HG02678 (cell line): ENCODE results near the gene IMPA2.
"Not testable (repeated sequence)": the region's sequence is repeated elsewhere in the genome, so short reads cannot be mapped to it uniquely, and the experiment has no call there.

Experiments used
- ATAC-seq: cut with Tn5 transposase; IDR thresholded peaks from one replicate; pipeline ENCODE4 v1.9.1; 2021; ENCODE audit warnings: mild to moderate bottlenecking, moderate library complexity; ENCODE audit not compliant: unreplicated experiment

IMPA2 gene

DNA sequence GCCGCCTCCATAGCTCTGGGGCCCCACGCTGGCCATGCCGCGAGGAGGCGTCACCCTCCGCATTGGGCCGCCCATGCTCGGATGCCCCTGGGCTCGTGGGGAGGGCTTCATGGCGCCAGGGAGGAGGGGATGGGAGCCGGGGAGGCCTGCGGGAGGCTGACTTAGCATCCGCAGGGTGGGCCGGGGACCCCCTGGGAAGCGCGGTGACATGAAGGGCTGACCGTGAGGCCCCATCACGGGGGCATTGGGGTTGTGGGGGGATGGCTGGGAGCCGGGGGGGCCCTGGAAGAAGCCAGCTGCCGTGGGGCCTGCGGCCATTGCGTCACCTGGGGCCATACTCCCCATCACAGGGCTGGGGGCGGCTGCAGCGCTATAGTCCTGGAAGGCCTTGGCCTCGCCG lies 86.4 kb downstream of the IMPA2 start:
- ATAC-seq: no peak

DNA sequence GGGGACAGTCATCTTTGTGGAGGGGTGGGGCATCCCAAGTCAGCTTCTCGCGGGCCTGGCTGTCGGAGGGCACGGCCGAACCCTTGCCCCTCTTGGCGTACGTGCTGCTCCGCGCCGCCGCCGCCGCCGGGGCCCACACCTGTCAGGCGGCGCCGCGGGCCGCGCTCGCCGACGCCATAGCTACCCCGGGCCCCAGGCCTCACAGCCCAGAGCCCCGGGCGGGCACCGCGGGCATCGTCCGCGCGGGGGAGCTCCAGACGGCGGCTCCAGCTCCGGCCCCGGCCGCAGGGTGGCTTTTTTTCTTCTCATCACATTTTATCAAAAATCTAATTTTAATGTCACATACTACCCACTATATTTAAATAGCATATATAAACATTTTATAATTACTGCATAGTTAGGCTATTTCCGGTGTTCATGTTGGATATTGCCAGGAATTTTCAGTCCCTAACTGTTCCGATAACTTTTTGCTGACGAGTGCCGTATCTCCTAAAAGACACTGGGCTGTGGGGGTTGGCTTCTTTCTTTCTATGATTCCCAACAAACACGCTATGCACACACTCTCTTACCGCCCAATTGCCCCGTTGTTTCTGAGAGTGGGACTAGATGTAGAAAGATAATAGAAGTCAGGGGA lies 87.1 kb downstream of the IMPA2 start:
- ATAC-seq: not testable (repeated sequence)

DNA sequence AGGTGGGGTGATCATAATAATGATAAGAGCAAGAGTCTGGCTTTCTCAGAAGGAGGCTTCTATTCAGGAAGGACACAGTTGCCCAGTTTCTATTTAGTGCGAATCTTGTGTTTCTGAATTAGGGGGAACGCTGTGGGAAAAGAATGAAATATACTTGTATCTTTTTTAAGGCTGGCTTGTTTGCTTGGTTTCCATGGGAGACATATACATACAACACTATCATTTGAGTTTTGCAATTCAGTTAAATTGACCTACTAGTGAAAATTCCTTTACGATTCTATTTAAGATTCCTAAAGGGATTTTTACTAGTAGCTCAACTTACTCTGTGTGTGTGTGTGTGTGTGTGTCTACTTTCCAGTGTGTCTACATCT lies 87.6 kb downstream of the IMPA2 start:
- ATAC-seq: no peak

DNA sequence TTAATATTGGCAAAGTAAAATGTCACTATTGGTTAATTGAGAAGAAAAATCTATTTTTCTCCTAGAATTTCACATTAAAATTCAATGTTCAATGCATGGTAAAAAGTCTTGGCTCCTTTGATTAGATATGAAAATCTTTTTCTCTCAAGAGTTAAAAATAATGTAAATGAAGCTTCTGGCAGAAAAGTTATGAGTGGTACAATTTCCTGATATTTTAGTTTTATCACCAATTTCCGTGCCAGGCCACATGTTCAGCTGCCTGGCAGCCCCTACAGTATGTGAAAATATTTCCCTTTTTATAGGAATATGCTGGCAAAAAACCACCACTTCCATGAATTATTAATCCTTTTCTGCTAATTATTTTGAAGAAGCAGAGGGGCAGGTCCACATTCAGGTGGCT lies 89.8 kb downstream of the IMPA2 start:
- ATAC-seq: not testable (repeated sequence)

DNA sequence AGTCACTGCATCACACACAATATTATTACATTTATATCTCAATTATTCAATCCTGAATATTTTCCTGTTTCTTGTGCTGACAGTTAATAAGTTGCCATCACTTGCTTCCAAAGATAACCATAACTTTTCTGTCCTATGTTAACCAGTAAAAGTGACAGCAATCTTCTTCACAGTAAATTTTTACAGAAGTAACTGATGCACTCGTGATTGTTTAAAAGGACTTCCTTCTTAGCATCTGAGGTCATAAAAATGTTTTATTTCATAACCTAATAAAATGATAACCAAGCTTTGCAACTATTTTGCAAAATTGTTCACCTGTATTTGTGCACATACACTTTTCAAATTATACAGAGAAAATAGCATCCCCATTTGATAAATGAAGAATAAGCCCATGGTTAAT lies 91.7 kb downstream of the IMPA2 start:
- no peak for ATAC-seq

DNA sequence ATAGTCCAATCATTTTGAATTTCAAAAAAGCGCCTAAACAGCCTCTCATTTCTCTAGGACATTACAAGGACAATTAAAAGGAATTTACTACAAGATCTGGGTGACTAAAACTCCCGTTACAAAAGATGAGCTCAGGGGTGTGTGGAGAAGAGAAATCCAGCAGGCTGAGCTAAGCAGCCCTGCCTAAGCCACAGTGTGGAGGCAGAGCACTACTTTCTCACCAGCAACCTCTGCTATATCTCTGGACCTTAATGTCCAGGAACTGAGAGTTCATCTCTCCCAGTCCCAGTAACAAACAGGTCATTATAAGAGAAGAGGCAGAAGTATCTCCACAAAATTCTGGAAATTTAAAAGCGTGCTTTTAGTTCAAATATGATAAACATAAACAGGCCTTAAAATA lies 93.4 kb downstream of the IMPA2 start:
- ATAC-seq: no peak

DNA sequence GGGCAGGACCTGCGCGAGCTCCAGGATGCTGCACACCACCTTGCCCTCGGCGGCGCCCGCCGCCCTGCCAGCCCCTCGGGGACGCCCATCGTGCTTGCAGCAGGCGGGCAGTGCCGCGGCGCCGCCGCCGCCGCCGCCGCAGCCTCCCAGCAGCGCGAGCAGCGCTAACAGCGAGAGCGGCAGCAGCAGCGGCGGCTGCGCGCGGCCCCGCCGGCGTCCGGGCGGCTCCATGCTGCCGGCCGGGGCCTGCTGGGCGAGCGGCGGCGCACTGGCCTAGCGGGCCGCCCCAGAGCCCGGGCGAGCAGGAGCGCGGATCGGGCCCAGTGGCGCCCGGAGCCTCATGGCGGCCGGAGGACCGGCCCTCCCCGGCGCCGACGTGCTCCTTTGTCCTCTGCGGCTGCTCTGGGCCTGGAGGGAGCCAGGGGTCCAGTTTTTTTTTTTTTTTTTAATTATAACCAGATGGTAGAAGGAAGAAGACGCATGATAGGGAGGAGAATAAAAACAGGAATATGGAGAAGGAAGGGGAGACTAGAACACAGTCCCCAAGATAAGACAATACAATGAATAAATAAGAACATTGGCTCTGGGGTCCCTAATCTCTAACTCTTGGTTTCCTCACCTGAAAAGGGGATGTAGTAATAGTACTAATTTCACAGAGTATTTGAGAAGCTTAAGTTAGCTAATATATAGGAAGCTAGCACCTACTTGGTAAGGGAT lies 95.3 kb downstream of the IMPA2 start:
- no peak for ATAC-seq

DNA sequence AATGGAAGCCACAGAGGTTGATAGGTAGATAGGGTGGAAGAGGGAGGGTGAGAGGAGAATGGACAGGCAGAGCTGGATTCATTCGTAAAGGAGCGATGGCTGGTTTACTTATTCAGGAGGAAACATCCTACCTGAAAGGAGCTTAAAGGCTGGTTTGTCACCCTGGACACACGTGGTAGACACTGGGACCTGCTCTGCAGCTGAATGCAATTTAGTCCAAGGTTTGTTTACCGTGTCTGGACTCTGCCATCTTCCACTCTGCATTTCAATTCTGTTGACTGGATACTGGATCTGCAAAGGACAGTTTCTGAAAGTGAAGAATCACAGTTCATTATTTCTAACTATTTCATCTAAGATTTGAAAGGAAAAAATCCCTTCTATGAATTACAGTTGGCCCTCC lies 96.7 kb downstream of the IMPA2 start:
- not testable (repeated sequence) for ATAC-seq

DNA sequence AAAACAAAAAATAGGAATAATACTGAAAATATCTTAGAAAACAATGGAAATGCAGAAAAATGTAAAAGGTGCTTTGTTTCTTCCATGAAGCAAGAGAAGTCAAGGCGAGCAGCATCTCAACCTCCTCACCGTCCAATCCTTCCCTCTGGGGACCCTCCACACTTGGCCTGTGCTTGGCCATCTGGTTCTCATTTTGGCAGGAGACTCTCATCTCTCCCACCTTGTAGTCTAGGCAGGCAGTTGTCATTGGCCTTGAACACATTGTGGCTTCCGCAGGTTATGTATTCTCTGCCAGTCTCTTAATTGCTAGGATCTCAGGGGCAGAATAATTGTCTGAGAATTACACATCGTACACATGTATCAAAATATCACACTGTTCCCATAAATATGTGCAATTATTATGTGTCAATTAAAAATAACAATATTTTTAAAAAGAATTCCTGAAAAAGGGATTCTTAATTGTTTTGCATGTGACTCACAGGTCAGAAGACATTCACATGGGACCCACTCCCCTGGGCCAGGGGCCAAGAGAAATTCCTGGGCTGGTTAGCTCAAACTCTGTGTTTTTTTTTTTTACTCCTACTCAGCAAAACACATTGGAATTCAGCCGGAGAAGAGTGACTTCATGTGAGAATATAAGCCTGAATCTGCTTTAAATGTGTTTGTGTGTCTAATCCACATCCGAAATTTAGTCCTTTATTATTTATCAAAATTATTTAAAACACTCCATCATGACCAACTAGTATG lies 98.4 kb downstream of the IMPA2 start:
- ATAC-seq: no peak
